ENCODE results near the gene LRRC7. TPM values are rescaled to one million over a fixed set of nuclear protein-coding genes. Genes with fewer than 3 reads are reported as not detected.

The LRRC7 gene
- total RNA-seq, 4 donors from 2014 or later: 0.12 to 0.32 TPM; not detected in 2

DNA sequence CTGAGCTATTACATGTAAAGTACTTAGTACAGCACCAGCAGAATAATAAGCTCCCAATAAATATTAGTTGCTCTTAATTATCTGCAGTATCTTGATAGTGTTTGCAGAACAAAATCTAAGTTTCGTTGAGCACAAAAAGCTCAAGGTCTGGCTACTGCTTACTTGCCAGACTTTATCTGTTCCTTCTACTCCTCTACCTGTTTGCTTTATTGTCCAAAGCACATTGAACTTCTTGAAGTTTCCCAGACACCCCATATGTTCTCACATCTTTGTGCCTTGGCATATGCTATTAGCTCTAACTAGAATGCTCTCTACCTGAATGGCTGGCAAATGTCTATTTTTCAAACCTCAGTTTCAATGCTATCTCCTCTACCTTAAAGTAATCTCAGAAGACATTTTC lies 582.7 kb downstream of the LRRC7 start:
- DNase-seq (ENCODE audit: low spot score) (no peak), ATAC-seq (ENCODE audit: low FRiP score) (no peak)
- TF ChIP-seq, protein P1, sequence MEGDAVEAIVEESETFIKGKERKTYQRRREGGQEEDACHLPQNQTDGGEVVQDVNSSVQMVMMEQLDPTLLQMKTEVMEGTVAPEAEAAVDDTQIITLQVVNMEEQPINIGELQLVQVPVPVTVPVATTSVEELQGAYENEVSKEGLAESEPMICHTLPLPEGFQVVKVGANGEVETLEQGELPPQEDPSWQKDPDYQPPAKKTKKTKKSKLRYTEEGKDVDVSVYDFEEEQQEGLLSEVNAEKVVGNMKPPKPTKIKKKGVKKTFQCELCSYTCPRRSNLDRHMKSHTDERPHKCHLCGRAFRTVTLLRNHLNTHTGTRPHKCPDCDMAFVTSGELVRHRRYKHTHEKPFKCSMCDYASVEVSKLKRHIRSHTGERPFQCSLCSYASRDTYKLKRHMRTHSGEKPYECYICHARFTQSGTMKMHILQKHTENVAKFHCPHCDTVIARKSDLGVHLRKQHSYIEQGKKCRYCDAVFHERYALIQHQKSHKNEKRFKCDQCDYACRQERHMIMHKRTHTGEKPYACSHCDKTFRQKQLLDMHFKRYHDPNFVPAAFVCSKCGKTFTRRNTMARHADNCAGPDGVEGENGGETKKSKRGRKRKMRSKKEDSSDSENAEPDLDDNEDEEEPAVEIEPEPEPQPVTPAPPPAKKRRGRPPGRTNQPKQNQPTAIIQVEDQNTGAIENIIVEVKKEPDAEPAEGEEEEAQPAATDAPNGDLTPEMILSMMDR (IDR thresholded peaks at IDR 0.05): no peak

DNA sequence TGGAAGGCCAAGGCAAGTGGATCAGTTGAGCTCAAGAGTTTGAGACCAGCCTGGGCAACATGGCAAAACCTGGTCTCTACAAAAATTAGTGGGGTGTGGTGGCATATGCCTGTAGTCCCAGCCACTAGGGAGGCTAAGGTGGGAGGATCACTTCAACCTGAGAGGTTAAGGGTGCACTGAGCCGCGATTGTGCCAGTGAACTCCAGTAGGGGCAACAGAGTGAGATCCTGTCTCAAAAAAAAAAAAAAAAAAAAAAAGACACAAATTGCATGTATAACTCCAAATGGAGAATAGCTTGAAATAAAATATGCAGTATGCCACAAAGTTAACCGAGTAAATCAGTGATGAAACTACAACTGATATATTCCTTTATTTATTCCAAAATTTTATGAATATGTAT lies 586.0 kb downstream of the LRRC7 start:
- no peak for DNase-seq (ENCODE audit: low spot score)
- no peak for ATAC-seq (ENCODE audit: low FRiP score)
- TF ChIP-seq, protein P1 (IDR thresholded peaks at IDR 0.05): no peak

DNA sequence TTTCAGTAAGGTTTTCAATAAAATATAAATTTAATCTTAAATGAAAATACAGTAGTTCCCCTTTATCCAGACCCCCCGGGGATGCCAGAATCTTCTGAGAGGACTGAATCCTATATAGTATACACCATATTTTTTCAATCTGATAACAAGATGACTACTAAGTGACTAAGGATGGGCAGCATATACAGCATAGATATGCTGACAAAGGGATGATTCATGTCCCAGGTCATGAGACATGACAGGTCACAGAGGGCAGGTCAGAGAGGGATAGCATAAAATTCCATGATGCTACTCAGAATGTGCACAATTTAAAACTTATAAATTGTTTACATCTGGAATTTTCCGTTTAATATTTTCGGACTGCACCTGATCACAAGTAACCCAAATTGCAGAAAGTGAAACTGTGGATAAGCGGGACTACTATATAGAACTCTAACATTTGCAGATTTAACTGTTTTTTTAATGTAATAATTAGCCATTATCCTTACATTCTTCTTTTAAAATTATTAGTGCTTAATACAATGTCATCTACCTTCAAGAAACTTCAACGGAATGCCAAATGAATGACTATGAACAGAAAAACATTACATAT lies 588.9 kb downstream of the LRRC7 start:
- DNase-seq (ENCODE audit: low spot score) (no peak), ATAC-seq (ENCODE audit: low FRiP score) (no peak)
- TF ChIP-seq, protein P1 (IDR thresholded peaks at IDR 0.05): no peak

DNA sequence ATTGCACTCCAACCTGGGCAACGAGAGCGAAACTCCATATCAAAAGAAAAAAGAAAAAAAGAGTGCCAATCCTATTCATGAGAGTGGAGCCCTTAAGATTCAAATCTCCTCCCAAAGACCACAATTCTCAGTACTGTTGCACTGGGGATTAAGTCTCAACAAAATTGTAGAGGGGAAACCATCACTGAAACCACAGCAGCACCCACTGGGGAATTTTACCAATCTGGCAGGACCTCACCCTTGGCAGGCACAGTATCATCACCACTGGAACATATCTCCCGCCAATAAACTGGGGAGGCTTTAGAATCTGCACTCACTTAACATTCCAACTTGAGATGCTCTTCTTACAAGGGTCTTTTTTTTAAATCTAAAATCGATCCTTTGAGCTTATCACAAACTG lies 596.6 kb downstream of the LRRC7 start:
- DNase-seq (ENCODE audit: low spot score) (no peak), ATAC-seq (ENCODE audit: low FRiP score) (no peak)
- TF ChIP-seq, protein P1 (IDR thresholded peaks at IDR 0.05): no peak

DNA sequence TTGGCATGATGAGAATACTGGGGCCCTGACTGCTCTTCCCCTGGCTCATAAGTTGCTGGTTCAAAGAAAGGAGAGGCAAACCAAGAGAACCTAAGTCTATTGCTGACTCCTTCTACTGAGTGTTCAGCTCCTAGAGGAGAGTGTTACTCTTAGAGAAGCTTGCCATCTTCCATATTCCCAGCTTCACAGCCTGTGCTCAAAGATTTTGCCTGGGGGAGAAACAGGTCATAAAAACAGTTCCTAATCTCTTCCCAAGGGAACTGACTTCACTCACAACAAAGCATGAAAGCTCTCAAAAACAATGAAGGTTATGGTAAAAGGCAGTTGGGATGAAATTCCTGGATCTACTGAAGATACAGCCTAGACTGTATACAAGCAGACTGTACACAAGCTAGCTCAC lies 600.6 kb downstream of the LRRC7 start:
- ATAC-seq (ENCODE audit: low FRiP score) (no peak), DNase-seq (ENCODE audit: low spot score) (no peak)
- TF ChIP-seq, protein P1 (IDR thresholded peaks at IDR 0.05): no peak

DNA sequence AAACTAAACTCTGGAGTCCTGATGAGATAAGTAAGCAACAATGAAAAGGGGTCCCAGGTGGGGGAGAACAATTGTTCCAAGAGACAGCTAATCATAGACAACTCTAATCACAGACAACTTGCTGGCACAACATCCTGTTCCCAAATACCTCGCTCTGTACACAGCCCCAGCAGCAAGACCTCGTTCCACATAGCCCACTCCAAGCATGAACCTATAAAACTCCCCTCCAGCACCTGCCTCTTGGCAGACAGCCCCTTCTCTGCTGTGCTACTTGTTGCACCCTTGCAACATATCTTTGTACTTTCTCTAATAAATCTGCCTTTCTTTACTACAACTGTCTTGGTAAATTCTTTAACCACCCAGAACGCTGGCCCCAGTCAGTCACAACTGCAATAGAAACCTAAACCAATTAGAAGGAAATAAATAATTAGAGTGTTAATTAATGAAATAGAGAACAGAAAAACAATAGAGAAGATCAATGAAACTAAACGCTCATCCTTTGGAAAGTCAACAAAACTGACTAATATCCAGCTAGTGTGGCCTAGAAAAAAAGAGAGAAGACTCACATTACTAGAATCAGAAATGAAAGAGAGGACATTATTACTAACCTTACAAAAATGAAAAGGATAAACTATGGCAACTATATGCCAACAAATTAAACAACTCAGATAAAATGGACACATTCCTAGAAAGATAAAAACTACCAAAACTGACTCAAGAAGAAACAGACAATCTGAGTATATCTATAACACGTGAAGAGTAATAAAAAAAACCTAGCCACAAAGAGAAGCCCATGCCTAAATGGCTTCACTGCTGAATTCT lies 601.5 kb downstream of the LRRC7 start:
- DNase-seq (ENCODE audit: low spot score) (no peak), ATAC-seq (ENCODE audit: low FRiP score) (no peak)

More for the DNA sequence above, 601.5 kb downstream of the LRRC7 start:
- TF ChIP-seq, protein P1 (IDR thresholded peaks at IDR 0.05): no peak

Measured in omental fat pad (tissue), 4 donors.